DOHH2 (cell line): Measurements from ENCODE around the gene PPARA.

Source experiments
- CTCF ChIP-seq: fragments of 200-600 bp; sonication (generic); IDR thresholded peaks from one replicate; pipeline ENCODE4 v1.5.1; 2014; ENCODE audit warnings: antibody characterized with exemption, mild to moderate bottlenecking, low read depth, low read length; ENCODE audit not compliant: poor library complexity, severe bottlenecking
- EZH2phosphoT487 ChIP-seq: fragments of 200-600 bp; sonication (generic); IDR thresholded peaks from 2 replicates; pipeline ENCODE4 v1.6.1; 2017; ENCODE audit warnings: borderline replicate concordance, mild to moderate bottlenecking, antibody characterized with exemption, low read length, moderate library complexity, mixed read lengths

DNA sequence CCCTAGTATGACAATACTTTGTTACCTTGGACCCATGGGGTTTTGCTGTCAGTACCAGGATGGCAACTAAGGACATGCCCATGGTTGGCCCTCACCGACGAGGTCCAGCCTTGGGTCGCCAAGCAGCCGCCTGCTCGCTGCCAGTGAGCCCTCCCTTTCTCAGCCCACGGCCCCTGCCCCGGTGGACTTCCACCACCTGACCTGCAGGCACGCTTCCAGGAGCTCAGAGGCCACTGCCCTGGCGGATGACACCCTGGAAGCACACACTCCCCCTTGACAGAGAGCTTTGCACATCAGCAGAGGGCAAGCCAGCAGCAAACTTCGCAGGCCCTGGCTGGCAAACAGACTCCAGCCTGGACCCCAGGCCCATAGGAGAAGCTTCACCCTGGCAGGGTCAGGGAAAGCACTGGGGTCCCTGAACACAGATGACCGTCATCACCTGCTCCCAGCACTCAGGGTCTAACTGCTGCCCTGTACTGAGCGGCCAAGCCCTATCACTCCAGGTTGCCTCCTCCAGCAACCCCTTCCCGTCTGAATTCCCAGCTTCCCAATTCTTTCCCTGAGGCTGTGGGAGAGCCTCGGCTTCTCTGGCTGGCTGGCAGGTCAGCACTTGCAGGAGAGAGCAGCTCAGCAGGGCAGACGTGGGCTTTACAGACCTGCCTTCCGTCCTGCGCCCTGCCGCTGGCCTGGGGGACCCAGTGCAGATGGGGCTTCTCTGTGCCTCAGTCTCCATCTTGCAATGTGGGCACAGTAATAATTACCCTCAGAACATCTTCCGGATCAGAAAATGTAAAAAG is 2.7 kb upstream of the PPARA start:
- TF ChIP-seq CTCF = no peak
- no peak for TF ChIP-seq EZH2phosphoT487
